Chondrocyte (in vitro differentiated cells): ENCODE measurements around the gene CXorf38. TPM values are rescaled to one million over a fixed set of nuclear protein-coding genes. Genes with fewer than 3 reads are reported as not detected.

Experiments used
- DNase-seq: peaks from one replicate; pipeline ENCODE4 v3.0.0; 2021; ENCODE audit warnings: mixed read lengths, low spot score
- H3K27ac Mint-ChIP-seq: one replicate; pipeline ENCODE4 v1.8.0; 2021; ENCODE audit warnings: mild to moderate bottlenecking, moderate library complexity, mixed read lengths; ENCODE audit not compliant: unreplicated experiment
- H3K27me3 Mint-ChIP-seq: 2 replicates; pipeline ENCODE4 v1.8.0; 2021; ENCODE audit warnings: low read depth, mixed read lengths
- H3K36me3 Mint-ChIP-seq: 2 replicates; pipeline ENCODE4 v1.8.0; 2021; ENCODE audit warnings: low read depth, mixed read lengths
- H3K4me1 Mint-ChIP-seq: 2 replicates; pipeline ENCODE4 v1.8.0; 2021; ENCODE audit warnings: low read depth, mild to moderate bottlenecking, mixed read lengths
- H3K4me3 Mint-ChIP-seq: one replicate; pipeline ENCODE4 v1.8.0; 2021; ENCODE audit warnings: mild to moderate bottlenecking, moderate library complexity, mixed read lengths; ENCODE audit not compliant: unreplicated experiment
- H3K9me3 Mint-ChIP-seq: 2 replicates; pipeline ENCODE4 v1.8.0; 2021; ENCODE audit warnings: low read depth, mixed read lengths
- CTCF ChIP-seq: fragments of 200-600 bp; sonication (generic); IDR thresholded peaks from 2 replicates; pipeline ENCODE4 v1.5.0; 2021; ENCODE audit warnings: antibody characterized with exemption, mild to moderate bottlenecking, moderate library complexity
- long read RNA-seq: library from polyadenylated mRNA; stranded (forward); transcript quantifications from one replicate; pipeline ENCODE4 v2.0.0, GENCODE V29; 2021
- total RNA-seq: library from RNA; stranded (reverse); gene quantifications from 3 replicates; pipeline ENCODE4 v1.2.1, GENCODE V29; 2021

Gene CXorf38
- total RNA-seq, result 9.5 to 12.1 TPM (median 9.7 TPM) in 3 replicates
- long read RNA-seq, transcript CXorf38-201 (7 exons, 2,118 nt), result major isoform, 6 of 12 reads
- long read RNA-seq, partial matches to known transcripts, result 1 of 12 reads
- long read RNA-seq, other reads (novel, unspliced or antisense), result 5 of 12 reads

DNA sequence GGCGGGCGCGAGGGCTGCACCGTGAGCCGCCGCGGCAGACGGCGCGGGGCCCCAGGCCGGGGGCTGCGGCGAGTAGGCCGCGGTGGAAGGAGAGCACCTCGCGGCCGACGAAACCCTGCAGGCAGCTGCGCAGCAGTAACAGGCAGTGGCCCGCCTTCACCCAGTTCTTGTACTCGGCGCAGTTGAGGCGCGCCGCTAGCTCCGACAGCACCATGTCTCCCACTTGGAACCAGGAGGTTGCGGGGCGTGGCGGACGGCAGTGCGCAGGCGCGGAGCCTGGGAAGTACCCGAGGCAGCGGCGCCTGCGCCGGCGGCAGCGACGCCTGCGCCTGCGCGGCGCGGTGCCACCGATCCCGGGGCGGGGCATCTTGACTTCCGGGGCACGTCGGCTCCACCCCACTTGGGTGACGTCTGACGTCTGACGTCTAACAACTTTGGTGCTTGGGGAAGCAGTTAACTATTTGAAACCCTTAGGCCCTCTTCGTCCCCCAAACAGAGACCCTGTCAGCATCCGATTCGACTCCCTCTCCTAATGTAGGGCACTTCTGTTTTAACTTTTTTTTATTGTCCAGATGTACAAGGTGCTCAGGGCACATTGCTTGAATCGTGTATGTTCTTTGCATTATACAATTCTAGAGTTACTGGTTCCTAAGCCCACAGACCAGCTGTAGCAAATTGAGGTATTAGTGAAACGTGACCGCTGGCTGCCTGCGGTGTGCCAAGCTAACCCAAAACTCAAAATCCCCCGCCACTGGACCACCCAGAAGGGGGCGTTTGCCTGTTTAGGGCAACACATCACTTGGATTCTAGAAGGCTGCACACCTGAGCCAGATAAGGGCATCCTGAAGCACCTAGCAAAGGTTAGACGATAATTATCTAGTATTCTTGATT, at the start of gene CXorf38:
TSS of gene CXorf38 (minus strand) at position 255 of the 891 bp plus-strand sequence. CDS start at position 214, 41 bp downstream.
- peaks cover 2% of the 10 kb centered on the region for H3K36me3 Mint-ChIP-seq
- H3K9me3 Mint-ChIP-seq, result peaks cover 2% of the 10 kb centered on the region
- H3K27me3 Mint-ChIP-seq, result no peaks in the 10 kb centered on the region
- peak within 1 kb of the TSS; percentile 94 for H3K27ac Mint-ChIP-seq
- TF ChIP-seq CTCF, result peak; percentile 39
- peak within 1 kb of the TSS; percentile 85 for H3K4me3 Mint-ChIP-seq
- peak; percentile 93 for DNase-seq
- peaks cover 24% of the 10 kb centered on the region for H3K4me1 Mint-ChIP-seq

- TF ChIP-seq CTCF, result no peak
- Mint-ChIP-seq H3K4me1 (peaks cover 13% of the 10 kb centered on the region), H3K4me3 (no peak overlapping the region), H3K27me3 (no peaks in the 10 kb centered on the region), H3K36me3 (peaks cover 18% of the 10 kb centered on the region), H3K9me3 (peaks cover 10% of the 10 kb centered on the region), H3K27ac (no peak overlapping the region)
- DNase-seq, result no peak
Measured at GRCh38 chrX:40694802-40695201, 47.4 kb upstream of the CXorf38 start.

- no peak for TF ChIP-seq CTCF
- no peaks in the 10 kb centered on the region for H3K27me3 Mint-ChIP-seq
- DNase-seq, result no peak
- H3K4me3 Mint-ChIP-seq, result no peak overlapping the region
- no peak overlapping the region for H3K27ac Mint-ChIP-seq
- H3K9me3 Mint-ChIP-seq, result peaks cover 7% of the 10 kb centered on the region
- peaks cover 21% of the 10 kb centered on the region for H3K36me3 Mint-ChIP-seq
- peaks cover 10% of the 10 kb centered on the region for H3K4me1 Mint-ChIP-seq
Measured at GRCh38 chrX:40688929-40689328, 41.6 kb upstream of the CXorf38 start.

GRCh38 chrX:40687169-40687568, 39.8 kb upstream of the CXorf38 start:
- Mint-ChIP-seq H3K4me3 (no peak overlapping the region), H3K36me3 (peaks cover 14% of the 10 kb centered on the region), H3K27ac (no peak overlapping the region), H3K27me3 (no peaks in the 10 kb centered on the region), H3K4me1 (peaks cover 5% of the 10 kb centered on the region), H3K9me3 (no peaks in the 10 kb centered on the region)
- no peak for TF ChIP-seq CTCF
- no peak for DNase-seq

- no peak for TF ChIP-seq CTCF
- no peak for DNase-seq
- H3K9me3 Mint-ChIP-seq, result no peaks in the 10 kb centered on the region
- peaks cover 5% of the 10 kb centered on the region for H3K4me1 Mint-ChIP-seq
- no peak overlapping the region for H3K27ac Mint-ChIP-seq
- H3K36me3 Mint-ChIP-seq, result peaks cover 11% of the 10 kb centered on the region
- H3K4me3 Mint-ChIP-seq, result no peak overlapping the region
- H3K27me3 Mint-ChIP-seq, result no peaks in the 10 kb centered on the region
Measured at GRCh38 chrX:40685362-40685918, 38.1 kb upstream of the CXorf38 start.
